GM12801 (cell line): ENCODE measurements around the gene NCAPD2.

ENCODE experiments used
- TF ChIP-seq, protein P1 (sequence below): IDR thresholded peaks from one replicate; pipeline ENCODE4 v1.5.1; 2011; ENCODE audit warnings: control low read depth; ENCODE audit not compliant: insufficient read length; ENCODE audit errors: extremely low read depth

Gene NCAPD2

DNA sequence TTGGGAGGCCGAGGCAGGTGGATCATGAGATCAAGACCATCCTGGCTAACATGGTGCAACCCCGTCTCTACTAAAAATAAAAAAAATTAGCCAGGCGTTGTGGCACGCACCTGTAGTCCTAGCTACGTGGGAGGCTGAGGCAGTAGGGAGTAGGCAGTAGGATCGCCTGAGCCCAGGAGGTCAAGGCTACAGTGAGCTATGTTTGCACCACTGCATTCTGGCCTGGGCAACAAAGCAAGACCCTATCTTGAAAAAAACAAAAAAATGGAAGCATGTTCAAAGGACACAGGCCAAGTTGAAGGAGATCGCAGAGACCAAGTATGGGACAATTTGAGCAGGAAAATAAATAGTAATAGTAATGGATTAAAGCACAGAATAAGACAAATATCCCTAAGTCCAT lies 14.2 kb downstream of the NCAPD2 start:
- TF ChIP-seq, protein P1, sequence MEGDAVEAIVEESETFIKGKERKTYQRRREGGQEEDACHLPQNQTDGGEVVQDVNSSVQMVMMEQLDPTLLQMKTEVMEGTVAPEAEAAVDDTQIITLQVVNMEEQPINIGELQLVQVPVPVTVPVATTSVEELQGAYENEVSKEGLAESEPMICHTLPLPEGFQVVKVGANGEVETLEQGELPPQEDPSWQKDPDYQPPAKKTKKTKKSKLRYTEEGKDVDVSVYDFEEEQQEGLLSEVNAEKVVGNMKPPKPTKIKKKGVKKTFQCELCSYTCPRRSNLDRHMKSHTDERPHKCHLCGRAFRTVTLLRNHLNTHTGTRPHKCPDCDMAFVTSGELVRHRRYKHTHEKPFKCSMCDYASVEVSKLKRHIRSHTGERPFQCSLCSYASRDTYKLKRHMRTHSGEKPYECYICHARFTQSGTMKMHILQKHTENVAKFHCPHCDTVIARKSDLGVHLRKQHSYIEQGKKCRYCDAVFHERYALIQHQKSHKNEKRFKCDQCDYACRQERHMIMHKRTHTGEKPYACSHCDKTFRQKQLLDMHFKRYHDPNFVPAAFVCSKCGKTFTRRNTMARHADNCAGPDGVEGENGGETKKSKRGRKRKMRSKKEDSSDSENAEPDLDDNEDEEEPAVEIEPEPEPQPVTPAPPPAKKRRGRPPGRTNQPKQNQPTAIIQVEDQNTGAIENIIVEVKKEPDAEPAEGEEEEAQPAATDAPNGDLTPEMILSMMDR, result no peak

DNA sequence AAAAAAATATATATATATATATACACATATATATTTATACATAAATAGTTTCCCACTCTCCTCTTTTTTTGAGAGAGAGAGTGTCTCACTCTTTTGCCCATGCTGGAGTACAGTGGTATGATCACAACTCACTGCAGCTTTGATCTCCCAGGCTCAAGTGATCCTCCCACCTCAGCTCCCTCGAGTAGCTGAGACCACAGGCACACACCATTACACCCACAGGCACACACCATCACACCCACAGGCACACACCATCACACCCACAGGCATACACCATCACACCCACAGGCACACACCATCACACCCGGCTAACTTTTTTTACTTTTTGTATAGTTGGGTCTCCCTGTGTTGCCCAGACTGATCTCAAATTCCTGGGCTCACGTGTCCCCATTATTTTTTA lies 26.3 kb downstream of the NCAPD2 start:
- TF ChIP-seq, protein P1, result no peak

DNA sequence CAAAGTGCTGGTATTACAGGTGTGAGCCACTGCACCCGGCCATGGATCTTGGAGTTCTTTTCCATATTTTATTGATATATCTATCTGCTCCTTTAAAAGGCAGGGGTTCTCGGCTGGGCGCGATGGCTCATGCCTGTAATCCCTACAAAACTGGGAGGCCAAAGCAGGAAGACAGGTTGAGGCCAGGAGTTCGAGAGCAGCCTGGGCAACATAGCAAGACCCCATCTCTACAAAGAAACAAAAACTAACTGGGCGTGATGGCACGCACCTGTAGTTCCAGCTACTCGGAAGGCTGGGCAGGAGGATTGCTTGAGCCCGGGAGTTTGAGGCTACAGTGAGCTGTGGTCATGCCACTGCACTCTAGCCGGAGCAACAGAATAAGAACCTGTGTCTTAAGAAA lies 28.3 kb downstream of the NCAPD2 start:
- TF ChIP-seq, protein P1, result no peak

DNA sequence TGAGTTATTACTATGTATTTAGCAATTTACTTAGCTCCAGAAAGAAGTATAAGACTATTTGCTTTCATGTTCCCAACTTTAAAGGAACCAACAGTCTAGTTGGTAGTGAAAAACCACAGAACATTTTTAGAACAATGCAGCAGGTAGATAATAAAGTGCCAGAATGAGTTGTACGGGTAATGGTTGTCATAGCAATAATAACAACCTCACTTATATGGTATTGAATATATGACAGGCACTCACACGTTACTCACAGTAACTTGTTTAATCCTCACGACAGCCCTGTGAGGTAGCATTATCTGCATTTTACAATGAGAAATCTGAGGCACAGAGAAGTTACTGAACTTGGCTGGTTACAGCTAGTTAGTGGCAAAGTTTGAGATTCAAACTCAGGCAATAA lies 29.8 kb downstream of the NCAPD2 start:
- TF ChIP-seq, protein P1, result no peak

DNA sequence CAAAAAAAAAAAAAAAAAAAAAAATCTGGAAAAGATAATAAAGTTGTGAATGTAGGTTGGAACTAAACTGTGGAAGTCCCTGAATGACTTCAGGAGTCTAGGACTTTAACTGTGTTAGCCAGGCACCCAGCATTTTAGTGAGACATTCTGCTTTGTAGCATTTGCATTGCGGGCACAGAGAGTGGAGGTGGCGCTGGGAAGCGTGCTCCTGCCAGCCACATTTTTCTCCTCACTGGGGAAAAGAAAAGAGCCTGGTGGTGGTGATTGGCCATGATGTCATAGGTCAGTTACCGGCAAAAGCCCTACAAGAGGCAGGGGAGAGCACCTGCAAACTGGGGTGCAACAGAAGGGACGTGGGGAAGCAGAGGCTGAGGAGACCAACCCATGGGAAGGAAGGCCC lies 30.7 kb downstream of the NCAPD2 start:
- TF ChIP-seq, protein P1, result no peak

DNA sequence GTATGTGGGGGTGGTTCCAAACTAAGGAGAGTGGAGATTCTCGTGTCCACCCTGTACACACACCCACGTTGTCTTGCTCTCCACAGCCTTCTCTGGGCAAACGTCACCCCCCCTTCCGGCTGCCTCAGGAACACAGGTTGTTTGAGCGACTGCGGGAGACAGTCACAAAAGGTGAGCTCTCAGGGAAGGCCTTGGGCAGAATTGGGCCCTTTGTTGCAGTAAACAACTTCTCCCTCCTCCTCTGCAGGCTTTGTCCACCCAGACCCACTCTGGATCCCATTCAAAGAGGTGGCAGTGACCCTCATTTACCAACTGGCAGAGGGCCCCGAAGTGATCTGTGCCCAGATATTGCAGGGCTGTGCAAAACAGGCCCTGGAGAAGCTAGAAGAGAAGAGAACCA lies 32.3 kb downstream of the NCAPD2 start:
- TF ChIP-seq, protein P1, result no peak

DNA sequence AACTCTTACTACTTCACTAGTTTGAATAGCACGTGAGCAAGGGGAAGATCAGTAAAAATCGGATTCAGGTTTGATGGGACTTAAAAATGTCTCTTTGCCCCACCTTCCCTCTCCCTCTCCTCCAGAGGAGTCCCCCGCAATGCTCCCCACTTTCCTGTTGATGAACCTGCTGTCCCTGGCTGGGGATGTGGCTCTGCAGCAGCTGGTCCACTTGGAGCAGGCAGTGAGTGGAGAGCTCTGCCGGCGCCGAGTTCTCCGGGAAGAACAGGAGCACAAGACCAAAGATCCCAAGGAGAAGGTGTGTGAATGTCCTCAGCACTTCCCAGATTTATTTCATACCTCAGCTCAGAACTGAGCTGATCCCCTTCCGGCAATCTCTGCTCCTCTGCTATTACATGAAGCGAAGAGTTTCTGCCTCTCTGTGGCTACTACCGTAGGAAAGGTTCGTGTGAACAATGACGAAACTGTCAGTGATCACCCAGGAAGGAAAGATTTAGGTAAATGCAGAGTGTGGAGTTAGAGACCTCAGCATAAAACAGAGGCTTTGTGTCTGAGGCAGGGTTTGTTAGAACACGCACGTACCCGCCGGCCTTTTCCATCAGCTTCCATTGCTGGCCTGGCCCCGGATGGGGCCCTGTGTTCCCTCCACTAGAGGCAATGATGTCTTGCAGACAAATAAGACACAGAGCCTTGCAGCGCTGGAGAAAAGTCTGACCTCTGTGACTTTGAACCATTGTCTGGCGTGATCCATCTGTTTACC lies 33.0 kb downstream of the NCAPD2 start:
- TF ChIP-seq, protein P1, result no peak
